CD4-positive, alpha-beta T cell treated with Interleukin-4 for 1 hour (primary cell): ENCODE measurements around the gene GNAT1.

ENCODE experiments used
- DNase-seq, 2 donors: peaks; one replicate each; pipeline ENCODE4 v3.0.0-alpha.2; 2020 to 2022

Gene GNAT1

DNA sequence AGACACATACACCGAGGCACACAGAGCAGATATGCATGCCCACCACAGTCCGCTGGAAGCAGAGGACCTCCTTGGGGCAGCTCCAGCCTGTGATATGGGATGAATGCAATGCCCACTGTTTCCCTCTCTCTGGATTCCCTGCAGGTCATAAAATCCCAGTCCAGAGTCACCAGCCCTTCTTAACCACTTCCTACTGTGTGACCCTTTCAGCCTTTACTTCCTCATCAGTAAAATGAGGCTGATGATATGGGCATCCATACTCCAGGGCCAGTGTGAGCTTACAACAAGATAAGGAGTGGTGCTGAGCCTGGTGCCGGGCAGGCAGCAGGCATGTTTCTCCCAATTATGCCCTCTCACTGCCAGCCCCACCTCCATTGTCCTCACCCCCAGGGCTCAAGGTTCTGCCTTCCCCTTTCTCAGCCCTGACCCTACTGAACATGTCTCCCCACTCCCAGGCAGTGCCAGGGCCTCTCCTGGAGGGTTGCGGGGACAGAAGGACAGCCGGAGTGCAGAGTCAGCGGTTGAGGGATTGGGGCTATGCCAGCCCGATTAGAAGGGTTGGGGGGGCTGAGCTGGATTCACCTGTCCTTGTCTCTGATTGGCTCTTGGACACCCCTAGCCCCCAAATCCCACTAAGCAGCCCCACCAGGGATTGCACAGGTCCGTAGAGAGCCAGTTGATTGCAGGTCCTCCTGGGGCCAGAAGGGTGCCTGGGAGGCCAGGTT is at the start of gene GNAT1:
GNAT1 (plus strand) TSS at position 675 of the 725 bp plus-strand sequence. CDS start 116 bp downstream, outside the sequence.
- no peak for DNase-seq

DNA sequence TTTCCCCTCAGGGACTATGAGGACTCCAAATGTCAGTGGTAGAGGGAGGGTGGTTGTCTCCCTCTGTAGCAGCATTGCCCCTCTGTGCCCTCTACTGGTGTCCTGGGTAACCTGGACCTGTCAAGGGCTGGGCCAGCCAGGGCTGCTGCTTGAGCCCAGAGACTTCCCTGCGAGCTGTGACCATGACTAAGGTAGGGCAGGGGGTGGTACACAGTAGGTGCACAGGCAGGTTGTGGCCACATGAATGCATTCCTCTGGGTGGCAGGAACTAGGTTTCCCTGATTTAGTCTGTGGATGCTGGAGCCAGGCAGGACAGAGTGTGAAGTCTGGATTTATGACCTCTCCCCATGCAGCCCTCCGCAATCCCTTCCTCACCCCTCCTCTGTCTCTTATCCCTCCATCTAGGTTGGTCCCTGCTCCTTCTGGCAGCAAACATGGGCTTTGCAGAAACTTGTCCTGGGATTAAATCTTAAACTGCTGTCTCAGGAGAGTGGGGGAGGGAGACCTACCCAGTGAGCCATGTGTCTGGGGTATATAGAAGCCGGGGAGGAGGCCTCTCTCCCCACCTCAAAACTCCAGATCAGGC is 45.0 kb upstream of the GNAT1 start:
- no peak for DNase-seq

DNA sequence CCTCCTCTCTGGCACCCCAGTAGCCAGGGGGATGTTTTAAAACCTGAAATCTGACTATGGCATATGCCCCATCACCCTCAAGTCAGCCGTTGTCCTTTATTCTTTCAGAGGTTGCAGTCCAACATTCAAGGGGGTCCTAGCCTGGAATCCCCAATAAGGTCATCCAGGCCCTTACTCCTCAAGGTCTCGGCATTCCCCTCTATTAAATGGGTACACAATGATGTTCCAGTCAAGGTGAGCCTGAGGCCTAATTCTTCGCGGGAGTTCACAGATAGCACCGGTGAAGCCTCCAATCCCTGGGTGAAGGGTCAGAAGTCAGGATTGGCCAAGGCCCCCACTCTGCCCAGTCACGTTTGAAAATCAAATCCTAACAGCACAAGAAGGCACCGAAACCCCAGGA is 44.4 kb upstream of the GNAT1 start:
- no peak for DNase-seq

DNA sequence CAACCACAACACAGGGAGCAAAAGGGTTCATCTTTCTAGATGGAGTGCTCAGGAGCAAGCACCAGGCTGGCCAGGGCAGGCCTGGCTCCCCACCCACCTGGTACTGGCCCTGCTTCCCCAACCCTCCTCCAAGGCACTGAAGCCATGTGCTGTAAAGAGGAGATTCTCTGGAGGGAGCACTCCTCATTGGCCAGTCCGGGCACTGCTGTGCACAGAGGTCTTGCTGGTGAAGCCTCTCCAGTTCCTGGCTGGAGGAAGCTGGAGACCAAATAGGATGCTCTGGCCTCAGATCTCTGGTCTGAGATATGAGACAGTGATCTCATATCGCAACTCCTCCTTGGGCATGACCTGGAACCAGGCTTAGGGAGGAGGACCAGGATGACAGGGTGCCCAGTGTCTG is 44.0 kb upstream of the GNAT1 start:
- DNase-seq = no peak

DNA sequence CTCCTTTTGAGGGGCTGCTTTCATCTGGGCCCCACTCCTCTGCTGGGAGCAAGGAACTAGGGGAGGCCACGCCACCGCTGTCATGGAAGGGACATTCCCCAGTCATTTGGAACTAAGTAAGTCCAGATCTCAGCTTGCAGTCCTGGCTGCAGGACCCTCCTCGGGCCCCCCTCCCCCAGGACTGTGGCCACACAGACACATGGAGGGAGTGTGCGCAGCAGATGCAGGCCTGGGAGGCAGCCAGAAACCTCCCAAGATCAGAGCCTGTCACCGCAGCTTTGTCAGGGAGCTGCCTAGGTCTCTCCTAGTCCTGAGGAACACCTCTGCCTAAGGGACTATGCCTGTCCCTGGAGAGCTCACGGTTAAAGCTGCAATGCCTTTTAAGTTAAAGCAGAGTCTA is 43.5 kb upstream of the GNAT1 start:
- no peak for DNase-seq

DNA sequence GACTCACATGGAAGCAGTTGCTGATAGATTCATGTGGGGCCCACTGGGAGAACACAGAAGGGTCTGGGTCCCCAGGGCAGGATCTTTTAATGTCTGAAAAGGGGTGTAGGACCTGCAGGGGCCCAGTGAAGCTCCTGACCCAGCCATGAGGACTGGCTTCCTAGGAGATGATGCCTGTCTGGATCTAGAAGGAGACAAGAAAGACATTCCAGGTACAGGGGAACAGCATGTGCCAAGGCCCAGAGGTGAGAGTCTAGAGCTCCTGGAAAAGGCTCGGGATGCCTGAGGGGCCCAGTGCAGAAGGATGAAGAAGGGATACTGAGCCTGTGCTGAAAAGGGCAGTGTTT is 41.0 kb upstream of the GNAT1 start:
- DNase-seq = no peak

DNA sequence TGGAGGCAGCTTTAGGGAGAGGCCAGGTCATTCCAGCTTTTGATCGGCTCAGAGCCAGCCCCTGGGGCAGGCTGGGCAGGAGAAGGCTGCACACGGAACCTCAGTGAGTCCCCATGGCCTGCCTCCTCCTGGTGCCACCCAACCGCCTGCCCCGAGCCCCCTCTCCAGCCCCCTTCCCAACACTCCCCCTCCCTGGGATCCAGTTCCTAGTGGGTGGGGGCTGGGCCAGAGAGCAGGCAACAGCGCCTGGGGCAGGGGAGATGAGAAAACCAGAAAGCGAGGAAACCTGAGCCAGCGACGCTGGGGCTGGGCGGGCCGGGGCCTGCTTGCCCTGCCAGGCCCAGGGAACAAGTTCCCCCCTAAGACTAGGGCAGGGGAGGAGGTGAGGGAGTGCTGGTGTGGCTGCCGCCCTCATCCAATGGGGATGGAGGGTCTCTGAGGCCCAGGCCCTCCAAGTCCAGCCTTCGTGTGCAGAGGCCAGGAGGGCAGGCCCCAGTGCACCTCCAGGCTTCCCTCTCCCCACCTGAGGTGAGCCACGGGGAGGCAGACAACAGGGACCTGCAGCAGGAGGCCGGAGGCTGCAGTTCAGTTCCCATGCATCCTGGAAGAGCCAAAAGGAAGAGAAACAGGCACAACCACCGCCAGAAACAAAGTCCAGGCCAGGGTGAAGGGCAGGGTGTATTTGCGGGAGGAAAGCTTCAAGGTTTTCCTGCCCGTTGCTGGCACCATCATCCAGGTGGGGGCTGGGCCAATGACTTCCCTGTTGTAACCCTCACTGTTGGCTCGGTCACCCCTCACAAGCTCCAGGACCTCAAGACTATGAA is 40.3 kb upstream of the GNAT1 start:
- no peak for DNase-seq

DNA sequence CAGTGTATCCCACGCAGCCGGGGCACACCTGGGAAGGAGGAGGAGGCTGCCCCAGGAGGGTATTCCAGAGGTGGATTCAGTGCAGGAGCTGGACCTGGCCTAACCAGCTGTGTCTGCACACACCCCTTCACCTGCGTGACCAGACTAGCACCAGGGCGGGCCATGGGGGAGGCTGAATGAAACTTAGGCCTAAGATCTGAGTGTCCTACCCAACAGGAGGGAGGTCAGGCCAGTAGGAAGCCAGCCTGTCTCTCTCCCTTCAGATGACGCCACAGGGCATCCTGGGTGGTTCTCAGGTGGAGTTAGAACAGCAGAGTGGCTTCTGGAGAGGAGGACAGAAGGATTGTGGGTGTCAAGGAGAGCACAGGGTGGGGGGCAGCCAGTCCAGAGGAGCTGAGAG is 39.7 kb upstream of the GNAT1 start:
- DNase-seq = no peak

DNA sequence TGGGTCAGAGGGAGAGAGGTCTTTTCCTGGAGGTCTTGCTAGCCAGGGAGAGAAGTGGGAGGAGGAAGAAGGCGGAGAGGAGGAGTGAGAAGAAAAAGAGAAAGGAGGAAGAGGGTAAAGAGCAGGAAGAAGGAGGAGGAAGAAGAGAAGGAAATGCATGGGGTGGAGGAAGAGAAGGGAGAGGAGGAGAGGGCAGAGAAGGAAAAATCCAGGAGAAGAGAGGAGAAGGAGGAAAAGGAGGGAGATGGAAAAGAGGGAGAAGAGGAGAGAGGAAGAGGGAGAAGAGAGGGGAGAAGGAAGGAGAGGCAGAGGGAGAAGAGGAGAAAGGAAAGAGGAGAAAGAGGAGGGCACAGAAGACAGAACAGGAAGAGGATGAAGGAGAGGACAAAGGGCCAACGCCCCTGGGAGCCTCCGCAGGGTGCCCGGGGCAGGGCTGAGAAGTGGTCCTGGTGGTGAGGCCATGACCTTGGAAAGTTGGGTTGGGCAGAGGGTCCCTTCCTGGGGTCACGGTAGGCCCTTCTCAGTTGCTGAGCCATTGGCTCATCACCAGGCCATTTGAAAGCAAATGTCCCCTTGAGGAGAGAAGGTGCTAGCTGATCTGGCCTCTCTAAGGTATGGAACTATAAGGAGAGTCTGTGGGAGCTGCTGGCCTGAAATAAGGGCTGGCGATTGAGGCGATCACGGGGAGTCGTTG is 37.5 kb upstream of the GNAT1 start:
- DNase-seq = no peak

DNA sequence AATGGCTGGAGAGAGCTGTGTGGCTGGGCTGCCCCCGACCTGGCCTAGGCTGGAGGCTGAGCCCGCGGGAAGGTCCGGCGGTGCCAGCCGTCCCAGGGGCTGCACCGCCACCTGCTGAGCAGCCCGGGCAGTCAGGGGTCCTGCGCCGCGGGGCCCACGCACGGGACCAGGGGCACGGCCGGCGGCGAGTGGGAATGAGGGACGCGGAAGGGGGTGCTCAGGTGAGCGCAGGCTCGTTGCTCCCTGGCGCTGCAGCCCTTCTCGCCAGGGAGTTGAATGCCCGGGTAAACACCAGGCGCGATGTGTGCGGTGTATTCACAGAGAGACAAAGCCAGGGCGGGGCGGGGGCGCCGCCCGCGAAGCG is 37.0 kb upstream of the GNAT1 start:
- no peak for DNase-seq

DNA sequence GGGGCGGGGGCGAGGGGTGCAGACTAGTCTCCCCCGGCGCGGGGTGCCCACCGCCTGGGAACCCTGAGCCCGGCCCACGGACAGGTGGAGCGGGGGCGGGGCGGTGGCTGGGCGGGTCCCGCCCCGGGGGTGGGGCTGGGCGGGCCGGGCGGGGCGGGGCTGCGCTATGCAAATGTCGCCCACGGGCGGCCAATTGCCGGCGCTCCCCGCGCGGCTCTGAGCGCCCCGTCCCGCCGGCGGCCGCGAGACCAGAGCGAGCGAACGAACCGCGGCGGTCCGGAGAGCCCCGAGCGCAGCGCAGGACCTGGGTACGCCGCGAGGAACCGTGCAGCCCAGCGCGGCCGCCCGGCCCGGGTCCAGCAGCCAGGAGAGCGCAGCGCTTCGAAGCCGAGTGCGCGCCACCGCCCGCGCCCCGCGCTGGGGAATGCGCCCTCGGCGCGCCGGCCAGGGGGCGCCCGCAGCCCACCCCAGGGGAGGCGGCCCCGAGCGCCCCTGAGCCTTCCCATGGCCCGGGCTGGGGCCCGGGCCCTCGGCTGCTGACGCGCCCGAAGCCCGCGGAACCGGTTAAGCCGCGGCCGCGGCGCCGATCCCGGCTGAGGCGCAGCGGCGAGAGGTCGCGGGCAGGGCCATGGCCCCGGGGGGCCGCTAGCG is 36.4 kb upstream of the GNAT1 start, which contains the start of gene SEMA3F:
SEMA3F (plus strand) TSS at position 485 of the 651 bp plus-strand sequence. CDS start 4,299 bp downstream, outside the sequence.
- DNase-seq = peak; percentile 68 to 76

DNA sequence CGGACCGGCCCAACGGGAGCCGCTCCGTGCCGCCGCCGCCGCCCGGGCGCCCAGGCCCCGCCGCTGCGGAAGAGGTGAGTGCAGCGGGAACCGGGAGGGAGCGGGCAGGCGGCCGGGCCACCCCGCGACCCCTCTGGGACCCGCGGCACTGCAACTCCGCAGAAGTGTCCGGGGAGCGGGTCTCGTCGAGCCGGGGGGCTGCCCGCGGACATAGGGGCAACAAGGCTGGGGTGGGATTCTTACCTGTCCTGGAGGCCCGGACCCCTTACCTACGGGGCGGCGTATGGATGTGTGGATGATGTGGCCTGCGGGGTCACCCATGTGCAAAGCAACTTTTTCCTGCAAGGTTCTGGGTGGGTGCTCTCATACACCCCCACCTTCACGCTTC is 35.9 kb upstream of the GNAT1 start:
- DNase-seq = no peak

DNA sequence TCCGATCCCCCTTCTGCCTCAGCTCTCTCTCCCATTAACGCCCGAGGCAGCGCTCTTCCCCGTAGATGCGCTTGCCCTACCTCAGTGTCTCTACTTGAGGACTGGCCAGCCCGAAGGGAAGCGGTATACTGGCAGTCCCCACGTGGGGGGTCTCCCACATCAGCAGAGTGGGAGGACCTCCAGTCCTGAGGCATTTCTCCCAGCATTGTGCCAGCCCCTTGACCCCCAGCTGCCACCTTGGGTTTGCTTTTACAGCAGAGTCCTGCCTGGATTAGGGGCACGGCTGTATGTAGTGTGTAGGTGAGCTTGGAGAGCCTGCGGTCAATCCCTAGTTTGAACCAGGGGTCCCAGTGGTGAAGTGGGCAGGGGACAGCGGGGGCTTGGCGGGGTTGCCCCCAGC is 35.5 kb upstream of the GNAT1 start:
- no peak for DNase-seq

DNA sequence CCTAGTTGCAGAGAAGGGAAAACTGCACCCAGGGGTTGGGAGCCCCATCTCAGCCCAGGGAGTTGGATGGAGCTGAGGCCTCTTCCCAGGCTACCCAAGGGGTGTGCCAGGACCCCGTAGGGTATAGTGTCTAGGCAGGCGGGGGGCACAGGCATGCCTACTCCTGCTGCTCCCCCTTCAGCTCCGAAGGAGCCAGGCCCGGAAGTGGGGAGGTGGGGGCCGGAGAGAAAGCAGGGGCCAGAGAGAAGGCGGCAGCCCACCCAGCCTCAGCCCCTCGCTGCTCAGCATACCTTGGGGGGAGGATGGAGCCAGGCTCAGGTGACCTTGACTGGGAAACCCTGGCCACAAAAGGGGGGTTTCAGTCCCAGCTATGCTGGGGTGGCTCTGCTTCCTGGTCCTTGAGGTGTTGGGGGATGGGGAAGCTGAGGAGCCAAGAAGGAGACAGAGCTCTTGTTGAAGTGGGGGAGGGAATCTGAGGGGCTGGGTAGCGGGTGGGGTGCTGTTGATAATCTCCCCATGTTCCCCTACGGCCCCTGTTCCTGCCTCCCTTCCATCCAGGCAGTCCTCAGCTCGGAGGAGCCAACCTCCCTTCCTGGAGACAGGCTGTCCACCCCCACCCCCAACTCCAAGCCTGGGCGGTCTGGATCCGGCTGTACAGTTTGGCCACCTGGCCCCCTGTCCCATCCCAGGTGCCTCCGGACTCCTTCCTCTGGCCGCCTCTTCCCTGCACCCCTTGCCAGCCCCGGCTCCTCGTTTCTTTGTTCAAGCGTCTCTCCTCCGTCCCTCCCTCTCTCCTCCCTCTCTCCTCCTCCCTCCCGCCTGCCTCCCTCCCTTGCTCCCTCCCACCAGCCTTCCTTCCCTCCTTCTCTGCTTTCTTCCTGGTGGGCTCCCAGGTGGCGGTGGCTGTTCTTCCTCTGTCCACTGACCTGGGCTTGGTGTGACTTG is 34.6 kb upstream of the GNAT1 start:
- DNase-seq = no peak

DNA sequence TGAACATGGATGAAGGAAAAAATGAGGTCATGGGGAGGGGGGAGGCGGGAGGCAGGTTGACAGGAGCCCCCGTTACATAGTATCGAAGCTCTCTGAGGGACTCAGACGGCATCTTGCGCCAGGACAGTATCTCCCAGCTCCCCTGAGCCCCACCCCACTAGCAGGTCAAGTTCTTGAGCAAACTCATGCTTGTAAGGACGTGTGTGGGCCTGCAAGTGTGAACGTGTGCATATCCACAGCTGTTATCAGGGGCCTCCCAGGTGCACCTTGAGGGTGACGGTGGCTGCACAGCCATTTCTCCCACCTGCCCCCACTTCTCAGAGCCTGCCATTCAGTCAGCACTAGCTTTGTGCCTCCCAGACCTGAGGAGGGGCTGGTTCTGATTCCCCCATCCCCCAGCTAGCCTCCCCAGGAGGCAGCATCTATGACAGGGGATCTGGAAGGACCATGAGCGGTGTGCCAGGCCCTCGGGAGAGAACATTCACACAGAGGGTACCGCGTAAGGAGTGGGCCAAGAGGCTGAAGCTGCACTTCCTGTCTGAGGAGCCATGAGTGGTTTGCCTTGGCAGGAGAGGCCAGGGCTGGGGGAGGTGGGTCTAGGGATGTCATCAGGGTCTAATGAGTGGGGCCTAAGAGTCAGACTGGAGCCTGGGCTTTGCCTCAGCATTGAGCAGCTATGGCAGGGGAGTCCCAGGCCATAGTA is 33.4 kb upstream of the GNAT1 start:
- DNase-seq = no peak

DNA sequence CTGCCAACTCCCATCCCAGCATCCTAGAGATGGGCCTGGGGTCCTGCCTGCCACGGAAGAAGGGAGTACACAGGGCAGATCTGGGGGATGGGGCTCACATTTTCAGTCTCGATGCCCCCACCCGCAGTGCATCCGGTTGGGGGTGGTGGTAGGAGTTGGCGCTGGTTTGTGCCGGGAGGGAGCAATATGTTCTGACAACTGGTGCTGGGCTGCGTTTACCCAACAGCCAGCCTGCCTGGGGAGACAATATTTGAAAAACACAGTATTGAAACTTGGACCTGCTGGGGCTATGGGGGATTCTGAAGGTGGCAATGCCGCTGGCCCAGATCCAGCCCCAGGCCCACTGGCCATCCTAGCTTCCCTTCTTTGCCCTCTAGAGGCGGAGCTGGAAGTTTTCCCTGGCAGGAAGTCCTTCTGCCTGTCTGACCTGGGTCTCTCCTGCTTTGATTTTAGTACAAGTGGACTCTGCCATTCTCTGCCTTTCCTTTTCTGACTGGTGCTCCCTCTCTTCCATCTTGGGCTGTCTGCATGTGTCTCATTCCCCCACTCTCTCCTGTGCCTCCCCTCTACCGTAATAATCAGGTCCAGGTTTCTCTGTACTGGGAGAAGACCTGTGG is 32.8 kb upstream of the GNAT1 start:
- no peak for DNase-seq

DNA sequence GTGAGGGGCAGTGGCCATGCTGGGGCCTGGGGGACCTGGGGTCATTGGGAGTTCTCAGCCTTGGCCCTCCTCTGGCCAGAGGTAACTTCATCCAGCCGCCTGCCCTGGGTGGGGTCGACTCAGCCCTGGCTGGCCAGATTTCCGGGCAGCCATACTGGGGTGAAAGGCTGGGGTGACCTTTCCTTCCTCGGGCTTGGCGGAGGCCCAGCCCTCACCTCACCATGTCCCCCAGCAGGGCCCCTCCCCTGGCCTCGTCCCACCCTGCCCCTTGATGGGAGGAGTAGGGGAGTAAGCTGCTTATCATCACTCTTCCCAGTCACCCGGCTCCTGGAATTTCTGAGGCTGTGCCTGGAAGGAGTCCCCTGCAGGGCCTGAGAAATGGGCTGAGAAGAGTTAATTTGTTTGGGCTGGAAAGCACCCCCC is 30.8 kb upstream of the GNAT1 start:
- DNase-seq = no peak

DNA sequence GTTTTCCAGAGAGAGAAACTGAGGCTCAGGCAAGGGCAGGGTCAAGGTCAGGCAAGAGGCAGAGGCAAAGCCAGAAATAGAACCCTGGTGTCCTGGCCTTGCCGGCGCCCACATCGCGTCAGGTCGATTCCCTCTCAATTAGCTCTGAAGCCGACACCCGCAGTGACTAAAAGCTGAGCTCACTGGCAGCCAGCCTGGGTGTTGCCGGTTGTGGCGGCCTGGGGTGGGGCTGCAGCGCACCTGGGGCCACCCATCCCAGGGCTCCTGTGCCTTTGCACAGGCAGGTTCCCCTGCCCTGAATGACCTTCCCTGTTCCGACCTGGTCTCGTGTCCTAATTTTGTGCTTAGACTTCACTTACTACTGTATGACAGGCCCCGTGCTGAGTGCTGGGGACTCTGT is 30.1 kb upstream of the GNAT1 start:
- DNase-seq = no peak

DNA sequence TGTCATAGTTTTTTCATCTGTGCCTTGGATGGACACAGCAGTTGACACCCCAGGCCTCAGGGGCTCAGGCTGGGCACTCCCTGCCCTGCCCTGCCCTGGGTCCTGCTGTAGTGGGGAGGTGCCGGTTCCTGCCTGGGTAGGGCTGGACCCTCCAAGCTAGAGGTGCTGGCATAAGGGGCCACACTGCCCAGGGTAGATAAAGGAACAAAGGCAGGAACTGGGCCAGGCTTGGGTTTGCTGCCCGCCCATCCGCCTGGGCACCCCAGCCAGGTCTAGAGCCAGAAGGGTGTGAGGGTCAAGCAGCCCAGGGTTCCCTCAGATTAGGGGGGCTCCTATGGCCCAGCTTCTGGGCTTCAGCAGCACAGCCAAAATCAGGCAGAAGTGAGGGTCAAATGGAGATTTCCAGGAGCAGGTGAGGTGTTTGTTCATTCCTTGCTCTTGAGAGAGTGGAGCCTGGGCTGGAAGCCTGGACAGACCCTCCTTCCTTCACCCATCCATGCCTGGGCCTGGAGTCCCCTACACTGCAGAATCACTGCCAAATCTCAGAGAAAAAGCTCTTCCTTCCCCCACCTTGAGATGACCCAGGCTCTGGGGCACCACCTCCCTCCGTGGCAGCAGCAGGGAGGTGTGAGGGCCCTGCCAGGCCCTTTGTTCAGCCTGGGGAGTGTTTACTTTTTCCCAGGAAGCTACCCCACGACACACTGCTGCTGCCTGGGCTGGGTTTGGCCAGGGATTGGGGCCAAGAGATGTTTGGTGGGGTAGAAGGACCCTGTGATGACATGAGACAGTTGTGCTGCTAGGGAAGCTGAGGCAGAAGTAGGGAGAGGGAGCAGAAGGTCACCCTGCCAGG is 29.2 kb upstream of the GNAT1 start:
- no peak for DNase-seq
